Stomach (tissue), 4 donors: ENCODE measurements around the gene MBP.

ENCODE experiments used
- POLR2A ChIP-seq, 4 donors: fragments of 450-650 bp; IDR thresholded peaks; one replicate each; pipeline ENCODE4 v1.6.1; 2016; ENCODE audit warnings: antibody characterized with exemption in 4 of 4, control low read depth in 2 of 4, mild to moderate bottlenecking in 1 of 4, moderate library complexity in 1 of 4
- POLR2AphosphoS5 ChIP-seq, 3 donors: sonication (generic); formaldehyde crosslinking; IDR thresholded peaks; one replicate each; pipeline ENCODE4 v1.6.1; 2016; ENCODE audit warnings: antibody characterized with exemption in 3 of 3

GRCh38 chr18:77000527-77000926 lies 132.1 kb downstream of the MBP start:
- TF ChIP-seq POLR2A (IDR thresholded peaks at IDR 0.05) (no peak), POLR2AphosphoS5 (IDR thresholded peaks at IDR 0.05) (peak in 1 of 3 donors; percentile 19)
